Astrocyte (in vitro differentiated cells and primary cell): ENCODE data around the gene TNNI2. TPM values are rescaled to one million over a fixed set of nuclear protein-coding genes. Genes with fewer than 3 reads are reported as not detected.

Experiments used
- DNase-seq: peaks from one replicate; pipeline ENCODE4 v3.0.0-alpha.2; 2010; ENCODE audit warnings: low read depth
- FAIRE-seq: peaks from 2 replicates; lab custom pipeline; 2011; peaks lifted over from hg19 to GRCh38; lab: Jason Lieb, UNC
- H2AFZ ChIP-seq: 2 replicates; pipeline ENCODE4 v1.6.0; 2012; ENCODE audit warnings: low read depth, low read length, inconsistent platforms
- H3K27ac ChIP-seq: 2 replicates; pipeline ENCODE4 v1.5.1; 2011; ENCODE audit warnings: low read depth, low read length, inconsistent platforms
- H3K27me3 ChIP-seq: 2 replicates; pipeline ENCODE4 v1.6.0; 2011; ENCODE audit warnings: low read length, inconsistent platforms; ENCODE audit not compliant: insufficient read depth
- H3K36me3 ChIP-seq: 2 replicates; pipeline ENCODE4 v1.5.1; 2011; ENCODE audit warnings: low read length, inconsistent platforms; ENCODE audit not compliant: insufficient read depth
- H3K4me1 ChIP-seq: 2 replicates; pipeline ENCODE4 v1.5.1; 2011; ENCODE audit warnings: low read length, inconsistent platforms; ENCODE audit not compliant: insufficient read depth
- H3K4me2 ChIP-seq: 2 replicates; pipeline ENCODE4 v1.6.0; 2012; ENCODE audit warnings: low read length, inconsistent platforms
- H3K4me3 ChIP-seq: 2 replicates; pipeline ENCODE4 v1.5.1; 2011; ENCODE audit warnings: low read depth, mild to moderate bottlenecking, low read length, inconsistent platforms; ENCODE audit not compliant: insufficient read depth
- H3K79me2 ChIP-seq: 2 replicates; pipeline ENCODE4 v1.6.0; 2012; ENCODE audit warnings: mild to moderate bottlenecking, low read length, inconsistent platforms; ENCODE audit not compliant: insufficient read depth
- H3K9ac ChIP-seq: 2 replicates; pipeline ENCODE4 v1.6.0; 2012; ENCODE audit warnings: mild to moderate bottlenecking, low read length, inconsistent platforms
- H3K9me3 ChIP-seq: 2 replicates; pipeline ENCODE4 v1.5.1; 2012; ENCODE audit warnings: low read depth, mild to moderate bottlenecking, low read length, inconsistent platforms; ENCODE audit not compliant: insufficient read depth
- H4K20me1 ChIP-seq: 2 replicates; pipeline ENCODE4 v1.6.0; 2012; ENCODE audit warnings: low read length, inconsistent platforms; ENCODE audit not compliant: insufficient read depth
- H3K27ac Mint-ChIP-seq: one replicate; pipeline ENCODE4 v1.8.0; 2021; ENCODE audit warnings: mild to moderate bottlenecking, mixed read lengths; ENCODE audit not compliant: unreplicated experiment
- H3K27me3 Mint-ChIP-seq: one replicate; pipeline ENCODE4 v1.8.0; 2021; ENCODE audit warnings: low read depth, mixed read lengths; ENCODE audit not compliant: unreplicated experiment
- H3K36me3 Mint-ChIP-seq: one replicate; pipeline ENCODE4 v1.8.0; 2021; ENCODE audit warnings: low read depth, mixed read lengths; ENCODE audit not compliant: unreplicated experiment
- H3K4me1 Mint-ChIP-seq: one replicate; pipeline ENCODE4 v1.8.0; 2021; ENCODE audit warnings: low read depth, mixed read lengths; ENCODE audit not compliant: unreplicated experiment
- H3K4me3 Mint-ChIP-seq: one replicate; pipeline ENCODE4 v1.8.0; 2021; ENCODE audit warnings: mild to moderate bottlenecking, moderate library complexity, mixed read lengths; ENCODE audit not compliant: unreplicated experiment
- H3K9me3 Mint-ChIP-seq: one replicate; pipeline ENCODE4 v1.8.0; 2021; ENCODE audit warnings: mild to moderate bottlenecking, mixed read lengths; ENCODE audit not compliant: unreplicated experiment
- EZH2 ChIP-seq: IDR thresholded peaks from 2 replicates; pipeline ENCODE4 v1.6.1; 2012; ENCODE audit warnings: mild to moderate bottlenecking, low read length, inconsistent platforms; ENCODE audit not compliant: insufficient read depth
- total RNA-seq: library from RNA; stranded (reverse); gene quantifications from 2 replicates; pipeline ENCODE4 v1.2.1, GENCODE V29; 2021
- TF ChIP-seq, protein P1 (sequence below): IDR thresholded peaks from 2 replicates; pipeline ENCODE4 v1.5.1; 2011; ENCODE audit warnings: low read depth, mild to moderate bottlenecking, inconsistent platforms, low read length, moderate library complexity; ENCODE audit not compliant: insufficient read depth

TNNI2 gene
- total RNA-seq, 1 donor from 2014 or later = not detected

DNA sequence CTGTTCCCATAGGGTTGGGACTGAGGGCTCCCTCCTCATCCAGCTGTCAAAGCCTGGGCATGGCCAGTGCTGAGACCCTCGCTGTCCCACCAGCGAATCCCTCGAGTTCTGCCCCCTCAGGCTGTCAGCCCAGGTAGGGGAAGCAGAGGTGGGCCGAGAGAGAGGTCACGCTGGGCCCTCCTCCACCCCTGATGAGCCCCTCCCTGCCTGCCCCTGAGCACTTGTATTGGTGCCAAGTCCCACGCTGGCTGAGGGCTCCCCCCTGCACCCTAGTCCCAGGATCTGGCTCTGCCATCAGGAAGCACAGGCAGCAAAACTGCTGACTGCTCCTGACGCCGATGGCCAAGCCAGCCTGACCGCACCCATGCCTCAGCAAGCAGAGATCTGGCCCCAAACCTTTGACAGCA lies 49.6 kb downstream of the TNNI2 start:
- no peaks in the 10 kb centered on the region for H3K9me3 ChIP-seq
- no peak overlapping the region for H3K4me3 ChIP-seq
- Mint-ChIP-seq H3K27me3 (peaks cover 22% of the 10 kb centered on the region), H3K36me3 (no peaks in the 10 kb centered on the region), H3K9me3 (no peaks in the 10 kb centered on the region), H3K27ac (no peak overlapping the region), H3K4me1 (no peaks in the 10 kb centered on the region), H3K4me3 (no peak overlapping the region)
- no peak overlapping the region for H3K27ac ChIP-seq
- TF ChIP-seq EZH2 = no peak
- no peak overlapping the region for H2AFZ ChIP-seq
- H3K9ac ChIP-seq = no peak overlapping the region
- FAIRE-seq (no peak), DNase-seq (no peak)
- no peaks in the 10 kb centered on the region for H3K79me2 ChIP-seq
- H3K36me3 ChIP-seq = no peaks in the 10 kb centered on the region
- no peak overlapping the region for H3K4me2 ChIP-seq
- peaks cover 2% of the 10 kb centered on the region for H3K27me3 ChIP-seq
- no peaks in the 10 kb centered on the region for H3K4me1 ChIP-seq
- no peaks in the 10 kb centered on the region for H4K20me1 ChIP-seq

DNA sequence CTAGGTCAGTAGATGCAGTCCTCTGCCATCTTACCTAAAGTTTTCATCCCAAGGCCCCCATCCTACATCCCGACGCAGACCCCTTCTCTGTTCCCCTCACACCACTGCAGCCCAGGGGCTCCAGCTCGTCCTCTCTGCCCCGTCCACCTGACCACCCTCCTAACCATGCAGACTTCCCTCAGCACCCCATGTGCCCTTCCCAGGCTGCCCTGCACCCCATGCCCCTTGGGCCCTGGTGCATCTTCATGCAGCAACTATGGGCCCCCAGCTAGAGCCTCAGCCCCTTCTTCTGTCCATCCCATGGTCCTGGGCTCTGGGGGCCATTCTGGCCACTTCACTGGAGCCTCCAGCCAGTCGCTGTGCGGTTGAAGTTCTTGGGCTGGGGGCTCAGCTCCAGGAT lies 50.0 kb downstream of the TNNI2 start:
- H3K4me2 ChIP-seq = no peak overlapping the region
- H3K4me1 ChIP-seq = no peaks in the 10 kb centered on the region
- peaks cover 2% of the 10 kb centered on the region for H3K27me3 ChIP-seq
- no peaks in the 10 kb centered on the region for H4K20me1 ChIP-seq
- FAIRE-seq (no peak), DNase-seq (no peak)
- no peak overlapping the region for H2AFZ ChIP-seq
- no peaks in the 10 kb centered on the region for H3K36me3 ChIP-seq
- H3K4me3 Mint-ChIP-seq = no peak overlapping the region
- no peak overlapping the region for H3K9ac ChIP-seq
- H3K27ac Mint-ChIP-seq = no peak overlapping the region
- no peaks in the 10 kb centered on the region for H3K4me1 Mint-ChIP-seq
- TF ChIP-seq, protein P1, sequence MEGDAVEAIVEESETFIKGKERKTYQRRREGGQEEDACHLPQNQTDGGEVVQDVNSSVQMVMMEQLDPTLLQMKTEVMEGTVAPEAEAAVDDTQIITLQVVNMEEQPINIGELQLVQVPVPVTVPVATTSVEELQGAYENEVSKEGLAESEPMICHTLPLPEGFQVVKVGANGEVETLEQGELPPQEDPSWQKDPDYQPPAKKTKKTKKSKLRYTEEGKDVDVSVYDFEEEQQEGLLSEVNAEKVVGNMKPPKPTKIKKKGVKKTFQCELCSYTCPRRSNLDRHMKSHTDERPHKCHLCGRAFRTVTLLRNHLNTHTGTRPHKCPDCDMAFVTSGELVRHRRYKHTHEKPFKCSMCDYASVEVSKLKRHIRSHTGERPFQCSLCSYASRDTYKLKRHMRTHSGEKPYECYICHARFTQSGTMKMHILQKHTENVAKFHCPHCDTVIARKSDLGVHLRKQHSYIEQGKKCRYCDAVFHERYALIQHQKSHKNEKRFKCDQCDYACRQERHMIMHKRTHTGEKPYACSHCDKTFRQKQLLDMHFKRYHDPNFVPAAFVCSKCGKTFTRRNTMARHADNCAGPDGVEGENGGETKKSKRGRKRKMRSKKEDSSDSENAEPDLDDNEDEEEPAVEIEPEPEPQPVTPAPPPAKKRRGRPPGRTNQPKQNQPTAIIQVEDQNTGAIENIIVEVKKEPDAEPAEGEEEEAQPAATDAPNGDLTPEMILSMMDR = no peak
- TF ChIP-seq EZH2 = no peak
- H3K79me2 ChIP-seq = no peaks in the 10 kb centered on the region
- peaks cover 26% of the 10 kb centered on the region for H3K27me3 Mint-ChIP-seq
- H3K9me3 Mint-ChIP-seq = no peaks in the 10 kb centered on the region
- no peaks in the 10 kb centered on the region for H3K36me3 Mint-ChIP-seq
- H3K27ac ChIP-seq = no peak overlapping the region
- no peaks in the 10 kb centered on the region for H3K9me3 ChIP-seq
- no peak overlapping the region for H3K4me3 ChIP-seq

DNA sequence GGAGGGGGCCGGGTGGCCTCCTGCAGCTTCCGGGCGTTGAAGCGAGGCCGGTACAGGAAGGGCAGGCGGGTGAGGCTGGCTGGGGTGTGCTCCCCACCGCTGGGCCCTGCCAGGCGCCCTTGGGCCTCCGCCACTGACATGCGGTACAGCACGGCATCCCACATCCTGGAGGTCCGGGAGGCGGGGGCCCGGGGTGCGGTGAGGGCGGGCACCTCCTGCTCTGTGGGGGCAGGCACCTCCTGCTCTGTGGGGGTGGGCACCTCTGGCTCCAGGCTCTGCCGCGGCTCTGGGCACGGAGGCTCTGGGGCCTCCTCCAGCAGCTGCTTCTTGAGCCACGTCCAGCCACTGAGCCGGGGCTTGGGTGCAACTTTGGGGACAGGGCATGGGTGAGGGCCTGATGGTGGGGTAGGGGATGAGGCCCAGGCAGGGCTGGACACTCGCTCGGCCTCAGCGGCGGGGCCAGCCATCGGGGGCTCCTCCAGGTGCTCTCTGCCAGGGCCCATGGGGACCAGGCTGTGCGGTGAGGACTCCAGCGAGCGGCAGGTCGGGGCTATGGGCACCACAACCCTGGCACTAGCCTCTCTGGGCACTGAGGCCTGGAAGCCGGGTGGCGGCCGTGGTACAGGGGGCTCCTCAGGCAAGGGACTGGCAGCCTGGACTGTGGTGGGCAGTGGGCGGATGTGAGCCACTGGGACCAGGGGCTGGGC lies 50.6 kb downstream of the TNNI2 start:
- Histone ChIP-seq H4K20me1 (no peaks in the 10 kb centered on the region), H3K27me3 (peaks cover 2% of the 10 kb centered on the region), H3K9me3 (no peaks in the 10 kb centered on the region), H3K36me3 (no peaks in the 10 kb centered on the region), H3K9ac (no peak overlapping the region), H3K4me3 (no peak overlapping the region), H3K4me1 (no peaks in the 10 kb centered on the region), H3K27ac (no peak overlapping the region), H3K79me2 (no peaks in the 10 kb centered on the region), H3K4me2 (no peak overlapping the region), H2AFZ (no peak overlapping the region)
- no peaks in the 10 kb centered on the region for H3K36me3 Mint-ChIP-seq
- H3K4me1 Mint-ChIP-seq = no peaks in the 10 kb centered on the region
- no peak for FAIRE-seq
- DNase-seq = no peak
- H3K4me3 Mint-ChIP-seq = no peak overlapping the region
- peaks cover 26% of the 10 kb centered on the region for H3K27me3 Mint-ChIP-seq
- H3K27ac Mint-ChIP-seq = no peak overlapping the region
- TF ChIP-seq, protein P1 = no peak
- no peak for TF ChIP-seq EZH2
- H3K9me3 Mint-ChIP-seq = no peaks in the 10 kb centered on the region
